Ovary (tissue), 9 donors: ENCODE measurements around the gene AQP3. TPM values are rescaled to one million over a fixed set of nuclear protein-coding genes. Genes with fewer than 3 reads are reported as not detected.
A peak's percentile ranks its signal among the peaks of the same experiment; 100 is the strongest.

Source experiments
- DNase-seq, 5 donors: peaks; one replicate each; pipeline ENCODE4 v3.0.0-alpha.2; 2019 to 2020
- H3K27ac ChIP-seq, 2 donors: fragments of 200-600 bp; one replicate each; pipeline versions ENCODE4 v1.5.1 to v1.8.0; 2019 to 2022
- H3K27me3 ChIP-seq: fragments of 200-600 bp; one replicate; pipeline ENCODE4 v1.8.0; 2022
- H3K36me3 ChIP-seq: fragments of 200-600 bp; sonication (generic); one replicate; pipeline ENCODE4 v1.5.1; 2019
- H3K4me1 ChIP-seq: one replicate; pipeline ENCODE4 v1.8.1; 2013; ENCODE audit warnings: mild to moderate bottlenecking, moderate library complexity; ENCODE audit not compliant: insufficient read depth
- H3K4me3 ChIP-seq: fragments of 200-600 bp; sonication (generic); one replicate; pipeline ENCODE4 v1.5.1; 2017
- H3K9me3 ChIP-seq, 2 donors: fragments of 200-600 bp in 1 of 2; sonication (generic) in 1 of 2; one replicate each; pipeline versions ENCODE4 v1.5.1 to v1.8.1; 2013 to 2019; ENCODE audit warnings: mild to moderate bottlenecking in 1 of 2, moderate library complexity in 1 of 2
- EP300 ChIP-seq: sonication (generic); formaldehyde crosslinking; IDR thresholded peaks from one replicate; pipeline ENCODE4 v1.6.1; 2017; ENCODE audit warnings: antibody characterized with exemption
- POLR2A ChIP-seq: fragments of 450-650 bp; IDR thresholded peaks from one replicate; pipeline ENCODE4 v1.6.1; 2017; ENCODE audit warnings: antibody characterized with exemption, mild to moderate bottlenecking, moderate library complexity
- WGBS, 3 donors: extraction: QIAGEN DNeasy Blood & Tissue Kit in 1 of 3; methylation state at CpG; one replicate each; pipeline versions ENCODE4 v1.1.5 to v1.1.7; 2013 to 2017; 5-methylcytosine and 5-hydroxymethylcytosine counted together
- intact Hi-C, 4 donors: fragments of 100-400 bp; cut with DNase I; formaldehyde crosslinking; loops; one replicate each; pipeline versions ENCODE4 v1.11.0 to v1.15.1; 2022 to 2023
- polyA plus RNA-seq, 2 donors: library from polyadenylated mRNA; stranded (reverse); fragments of 200-250 nt in 1 of 2; fragments of 350-450 nt in 1 of 2; fragmentation: Illumina TruSeq in 1 of 2; extraction: RNeasy Lipid Tissue Mini Kit (QIAGEN cat#74804) in 1 of 2; gene quantifications; one replicate each; pipeline ENCODE4 v1.2.3, GENCODE V29; 2013 to 2014
- total RNA-seq, 7 donors: library from RNA; depleted of rRNA in 2 of 7; stranded (reverse); fragments of >200 nt in 2 of 7; fragmentation: NEBNext Ultra II Directional in 3 of 7; extraction: Animal tissue kit (Norgen Biotek cat#: 25700) in 3 of 7; gene quantifications; one replicate each; pipeline versions ENCODE4 v1.1.0 to v1.2.4, GENCODE V29; 2016 to 2023
- TF ChIP-seq, protein P1 (sequence below), 3 donors: fragments of 450-650 bp in 2 of 3; fragments of 200-600 bp in 1 of 3; IDR thresholded peaks; one replicate each; pipeline versions ENCODE4 v1.5.1 to v1.8.0; 2016 to 2022; ENCODE audit warnings: antibody characterized with exemption in 3 of 3, mild to moderate bottlenecking in 1 of 3
- donor health status: DM: no; HTN: no; CAD: no; lungs with moderate emphysema.
- donor health status: DM: no; HTN: no; CAD: no.
- donor health status: Bipolar disorder and iron deficiency.
- donor health status: DM: yes; HTN: yes; CAD: no.
- donor health status: DM: no; HTN: no; CAD: no.
- donor health status: DM: yes; HTN: yes; CAD: no.

The AQP3 gene
- total and polyA plus RNA-seq, 9 donors, result 5.6 to 47.2 (median 8.7) TPM

DNA sequence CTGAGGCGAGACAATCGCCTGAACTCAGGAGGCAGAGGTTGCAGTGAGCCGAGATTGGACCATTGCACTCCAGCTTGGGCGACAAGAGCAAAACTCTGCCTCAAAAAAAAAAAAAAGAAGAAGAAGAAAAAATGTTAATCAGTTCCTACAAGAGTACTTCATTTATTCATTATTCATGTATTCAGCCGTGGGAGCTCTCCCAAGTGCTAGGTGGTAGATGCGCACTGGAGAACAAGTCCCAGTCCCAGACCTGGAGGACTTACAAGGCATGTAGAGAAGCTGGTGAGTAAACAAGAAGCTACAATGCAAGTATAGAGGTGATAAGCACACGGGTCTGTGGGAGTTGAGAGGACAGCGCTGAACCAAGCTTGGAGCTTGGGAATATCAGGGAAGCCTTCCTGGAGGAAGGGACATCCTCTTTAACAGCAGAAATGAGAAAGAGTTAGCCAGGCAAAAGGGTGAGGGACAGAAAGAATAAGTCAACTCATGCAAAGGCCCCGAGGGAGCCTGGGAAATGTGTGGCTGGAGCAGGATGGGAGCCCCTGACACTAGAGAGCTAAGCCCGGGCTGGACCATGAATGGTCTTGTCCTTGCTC, 27.6 kb downstream of the AQP3 start:
- DNase-seq, result no peak
- 64 to 79% (median 74%) methylated on average over 10 of the region's 10 CpGs for WGBS, 3 donors
- intact Hi-C loops, result loop anchor here in 1 of 4 donors (5.0 kb wide), 1 partner anchor 48 kb away; no protein-coding TSS in a partner anchor
- peaks cover 2% of the 10 kb centered on the region for H3K4me1 ChIP-seq
- TF ChIP-seq POLR2A (no peak), EP300 (no peak)
- TF ChIP-seq, protein P1, sequence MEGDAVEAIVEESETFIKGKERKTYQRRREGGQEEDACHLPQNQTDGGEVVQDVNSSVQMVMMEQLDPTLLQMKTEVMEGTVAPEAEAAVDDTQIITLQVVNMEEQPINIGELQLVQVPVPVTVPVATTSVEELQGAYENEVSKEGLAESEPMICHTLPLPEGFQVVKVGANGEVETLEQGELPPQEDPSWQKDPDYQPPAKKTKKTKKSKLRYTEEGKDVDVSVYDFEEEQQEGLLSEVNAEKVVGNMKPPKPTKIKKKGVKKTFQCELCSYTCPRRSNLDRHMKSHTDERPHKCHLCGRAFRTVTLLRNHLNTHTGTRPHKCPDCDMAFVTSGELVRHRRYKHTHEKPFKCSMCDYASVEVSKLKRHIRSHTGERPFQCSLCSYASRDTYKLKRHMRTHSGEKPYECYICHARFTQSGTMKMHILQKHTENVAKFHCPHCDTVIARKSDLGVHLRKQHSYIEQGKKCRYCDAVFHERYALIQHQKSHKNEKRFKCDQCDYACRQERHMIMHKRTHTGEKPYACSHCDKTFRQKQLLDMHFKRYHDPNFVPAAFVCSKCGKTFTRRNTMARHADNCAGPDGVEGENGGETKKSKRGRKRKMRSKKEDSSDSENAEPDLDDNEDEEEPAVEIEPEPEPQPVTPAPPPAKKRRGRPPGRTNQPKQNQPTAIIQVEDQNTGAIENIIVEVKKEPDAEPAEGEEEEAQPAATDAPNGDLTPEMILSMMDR (IDR thresholded peaks at IDR 0.05), result no peak
- H3K27me3 ChIP-seq, result no peaks in the 10 kb centered on the region
- H3K27ac ChIP-seq, result no peak overlapping the region
- H3K36me3 ChIP-seq, result no peaks in the 10 kb centered on the region
- no peak overlapping the region for H3K4me3 ChIP-seq
- H3K9me3 ChIP-seq, result no peaks in the 10 kb centered on the region

DNA sequence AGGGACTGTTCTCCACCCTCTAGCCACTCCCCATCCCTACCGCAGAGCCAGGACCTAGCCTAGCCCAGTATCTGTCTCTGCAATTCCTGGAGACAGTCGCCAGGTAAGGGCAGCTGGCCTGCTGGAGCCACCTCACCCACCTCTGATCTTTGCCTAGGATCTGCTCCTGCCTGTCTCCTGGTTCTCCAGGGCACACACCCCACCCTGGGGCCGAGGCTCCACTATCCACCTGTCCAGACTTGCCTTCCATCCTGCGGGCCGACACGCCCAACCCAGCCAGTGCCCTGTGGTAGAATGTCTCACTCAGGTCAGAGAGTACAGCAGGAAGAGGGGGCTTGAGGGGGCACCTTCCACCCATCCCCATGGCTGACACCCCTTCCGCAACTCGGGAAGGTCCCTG, 29.3 kb downstream of the AQP3 start:
- no peaks in the 10 kb centered on the region for H3K9me3 ChIP-seq
- 89 to 95% (median 94%) methylated on average over 8 of the region's 8 CpGs for WGBS, 3 donors
- H3K4me1 ChIP-seq, result peaks cover 2% of the 10 kb centered on the region
- H3K27ac ChIP-seq, result no peak overlapping the region
- no peaks in the 10 kb centered on the region for H3K27me3 ChIP-seq
- H3K4me3 ChIP-seq, result no peak overlapping the region
- DNase-seq, result no peak
- no peaks in the 10 kb centered on the region for H3K36me3 ChIP-seq
- intact Hi-C loops, result loop anchor here in 1 of 4 donors (5.0 kb wide), 1 partner anchor 46 kb away; no protein-coding TSS in a partner anchor
- TF ChIP-seq, protein P1 (IDR thresholded peaks at IDR 0.05), result no peak
- TF ChIP-seq POLR2A (no peak), EP300 (no peak)

DNA sequence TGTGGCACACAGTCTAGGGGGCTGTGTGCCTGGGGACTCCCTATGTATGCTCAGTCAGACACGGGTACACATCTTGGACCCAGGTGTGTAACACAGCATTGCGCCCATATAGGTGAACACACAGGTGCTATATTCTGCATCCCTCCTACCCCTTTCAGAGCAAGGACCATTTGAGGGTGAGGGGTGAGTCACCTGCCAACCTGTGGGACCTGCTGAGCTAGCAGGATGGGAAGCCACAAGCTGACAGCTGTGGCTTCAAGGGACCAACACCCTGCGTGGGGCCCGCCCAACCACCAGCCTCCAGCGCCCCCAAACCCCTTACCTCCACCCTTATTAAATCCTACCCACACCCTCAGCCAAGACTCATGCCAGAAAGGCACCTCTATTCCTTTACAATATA, 30.4 kb downstream of the AQP3 start:
- intact Hi-C loops, result loop anchor here in 2 of 4 donors (2.0 to 5.0 kb wide), 2 partner anchors 44 to 45 kb away; no protein-coding TSS in a partner anchor
- TF ChIP-seq POLR2A, result no peak
- no peak for TF ChIP-seq EP300
- TF ChIP-seq, protein P1 (IDR thresholded peaks at IDR 0.05), result no peak
- 70 to 72% (median 72%) methylated on average over 5 of the region's 5 CpGs for WGBS, 3 donors
- H3K36me3 ChIP-seq, result no peaks in the 10 kb centered on the region
- H3K9me3 ChIP-seq, result no peaks in the 10 kb centered on the region
- H3K4me3 ChIP-seq, result no peak overlapping the region
- no peak overlapping the region for H3K27ac ChIP-seq
- H3K4me1 ChIP-seq, result peaks cover 2% of the 10 kb centered on the region
- no peaks in the 10 kb centered on the region for H3K27me3 ChIP-seq
- no peak for DNase-seq

DNA sequence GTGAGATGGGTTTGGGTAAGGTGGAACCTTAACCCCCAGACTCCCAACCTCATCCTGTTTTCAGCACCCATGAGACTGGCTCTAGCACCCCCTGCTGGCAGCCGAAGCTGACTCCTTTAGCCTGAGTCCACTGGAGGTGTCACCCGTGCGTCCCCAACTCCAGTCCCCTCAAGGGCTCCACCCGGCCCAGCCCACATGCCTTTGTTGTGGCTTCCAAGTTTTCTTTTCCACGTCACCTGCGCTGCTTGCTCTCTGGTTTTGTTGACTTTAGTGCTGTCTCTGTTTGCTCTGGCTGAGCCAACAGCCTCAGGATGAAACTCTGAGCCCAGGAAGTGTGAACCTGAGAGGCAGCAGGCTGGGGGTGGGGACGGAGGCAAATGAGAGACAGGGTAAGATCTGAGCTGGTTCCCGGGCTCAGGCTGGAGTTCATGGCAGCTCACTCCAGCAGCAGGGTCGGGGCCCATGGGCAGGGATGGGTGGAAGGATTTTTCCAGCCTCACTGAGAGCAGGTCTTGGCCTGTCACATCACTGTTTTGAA, 31.8 kb downstream of the AQP3 start:
- DNase-seq, result peak; percentile 64 to 82 (median 78)
- H3K27me3 ChIP-seq, result no peaks in the 10 kb centered on the region
- WGBS, 3 donors, result 34 to 40% (median 36%) methylated on average over 9 of the region's 9 CpGs
- H3K36me3 ChIP-seq, result no peaks in the 10 kb centered on the region
- no peak overlapping the region for H3K4me3 ChIP-seq
- H3K9me3 ChIP-seq, result no peaks in the 10 kb centered on the region
- H3K27ac ChIP-seq, result no peak overlapping the region
- no peak for TF ChIP-seq EP300
- TF ChIP-seq, protein P1 (IDR thresholded peaks at IDR 0.05), result peak; percentile 52 to 63 (median 63)
- intact Hi-C loops, result loop anchor here in 2 of 4 donors (2.0 to 5.0 kb wide), 2 partner anchors 43 kb away; no protein-coding TSS in a partner anchor
- peaks cover 2% of the 10 kb centered on the region for H3K4me1 ChIP-seq
